ENCODE results near the gene HEXIM2. TPM values are rescaled to one million over a fixed set of nuclear protein-coding genes. Genes with fewer than 3 reads are reported as not detected.

HEXIM2 gene
- total RNA-seq, 1 experiment from 2014 or later, result 19.9 TPM

DNA sequence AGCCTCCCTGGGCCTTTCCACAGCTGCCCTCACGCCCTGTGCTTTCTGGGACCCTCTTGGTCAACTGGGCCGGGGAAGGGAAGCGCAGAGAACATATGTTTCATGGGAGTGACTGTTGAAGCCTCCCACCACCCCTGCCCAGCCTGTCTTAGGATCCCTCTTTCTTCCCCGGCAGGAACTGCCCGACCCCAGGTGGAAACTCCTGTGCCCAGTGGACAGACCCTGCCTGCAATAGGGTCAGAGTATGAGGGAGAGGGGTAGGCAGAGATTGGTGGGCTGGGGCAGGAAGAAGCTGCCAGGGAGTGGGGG, 10.5 kb downstream of the HEXIM2 start:
- Histone ChIP-seq H3K9me3 (ENCODE audit: low read length) (no peaks in the 10 kb centered on the region), H3K27me3 (ENCODE audit: low read length) (no peaks in the 10 kb centered on the region), H3K4me2 (ENCODE audit: low read length) (peak overlapping the region; percentile 79), H3K27ac (ENCODE audit: low read length) (peak overlapping the region; percentile 95), H2AFZ (ENCODE audit: low read length) (peak overlapping the region; percentile 72), H3K9me2 (replicated peaks; ENCODE audit: low read length) (no peaks in the 10 kb centered on the region), H4K20me1 (ENCODE audit: low read length) (no peaks in the 10 kb centered on the region), H3K36me3 (ENCODE audit: low read depth, low read length) (0 out of 2 replicates have a peak, but pooled peaks cover 6% of the 10 kb centered on the region), H3K9ac (ENCODE audit: low read length) (peak overlapping the region; percentile 74), H3K4me3 (ENCODE audit: low read length) (peak overlapping the region; percentile 24; the same call in 1 of the 2 replicates), H3K4me1 (ENCODE audit: insufficient read depth, low read length) (peaks cover 59% of the 10 kb centered on the region), H3K79me2 (ENCODE audit: low read length) (no peaks in the 10 kb centered on the region), H3F3A (ENCODE audit: low read length, unreplicated experiment) (peaks cover 25% of the 10 kb centered on the region)
- TF ChIP-seq EZH2 (IDR thresholded peaks at IDR 0.05; ENCODE audit: low read length, unreplicated experiment) (no peak), EZH2phosphoT487 (IDR thresholded peaks at IDR 0.05; ENCODE audit: borderline replicate concordance, low read length) (no peak)
- TF ChIP-seq, protein P1, sequence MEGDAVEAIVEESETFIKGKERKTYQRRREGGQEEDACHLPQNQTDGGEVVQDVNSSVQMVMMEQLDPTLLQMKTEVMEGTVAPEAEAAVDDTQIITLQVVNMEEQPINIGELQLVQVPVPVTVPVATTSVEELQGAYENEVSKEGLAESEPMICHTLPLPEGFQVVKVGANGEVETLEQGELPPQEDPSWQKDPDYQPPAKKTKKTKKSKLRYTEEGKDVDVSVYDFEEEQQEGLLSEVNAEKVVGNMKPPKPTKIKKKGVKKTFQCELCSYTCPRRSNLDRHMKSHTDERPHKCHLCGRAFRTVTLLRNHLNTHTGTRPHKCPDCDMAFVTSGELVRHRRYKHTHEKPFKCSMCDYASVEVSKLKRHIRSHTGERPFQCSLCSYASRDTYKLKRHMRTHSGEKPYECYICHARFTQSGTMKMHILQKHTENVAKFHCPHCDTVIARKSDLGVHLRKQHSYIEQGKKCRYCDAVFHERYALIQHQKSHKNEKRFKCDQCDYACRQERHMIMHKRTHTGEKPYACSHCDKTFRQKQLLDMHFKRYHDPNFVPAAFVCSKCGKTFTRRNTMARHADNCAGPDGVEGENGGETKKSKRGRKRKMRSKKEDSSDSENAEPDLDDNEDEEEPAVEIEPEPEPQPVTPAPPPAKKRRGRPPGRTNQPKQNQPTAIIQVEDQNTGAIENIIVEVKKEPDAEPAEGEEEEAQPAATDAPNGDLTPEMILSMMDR (conservative IDR thresholded peaks at IDR 0.05; ENCODE audit: low read depth, low read length), result no peak
- DNase-seq, result no peak
- POLR2A ChIA-PET (ENCODE audit: unreplicated experiment), result interaction anchor here (1.3 to 1.8 kb wide), 4 partner anchors 11 to 24 kb away, joined by 7 to 30 read pairs (median 11); partner anchors contain the start of genes HEXIM1 and HEXIM2
- no TSS peak for BruUV-seq (replicated peaks)
- CTCF ChIA-PET, result interaction anchor here (1.8 to 3.3 kb wide), 3 partner anchors 22 to 37 kb away, joined by 28 to 57 read pairs (median 38); partner anchors contain the start of genes ACBD4 and HEXIM1
- ATAC-seq, result peak; percentile 4
- intact Hi-C loops (cut with micrococcal nuclease), result loop anchor here (1.0 kb wide), 1 partner anchor 25 kb away; no protein-coding TSS in a partner anchor

DNA sequence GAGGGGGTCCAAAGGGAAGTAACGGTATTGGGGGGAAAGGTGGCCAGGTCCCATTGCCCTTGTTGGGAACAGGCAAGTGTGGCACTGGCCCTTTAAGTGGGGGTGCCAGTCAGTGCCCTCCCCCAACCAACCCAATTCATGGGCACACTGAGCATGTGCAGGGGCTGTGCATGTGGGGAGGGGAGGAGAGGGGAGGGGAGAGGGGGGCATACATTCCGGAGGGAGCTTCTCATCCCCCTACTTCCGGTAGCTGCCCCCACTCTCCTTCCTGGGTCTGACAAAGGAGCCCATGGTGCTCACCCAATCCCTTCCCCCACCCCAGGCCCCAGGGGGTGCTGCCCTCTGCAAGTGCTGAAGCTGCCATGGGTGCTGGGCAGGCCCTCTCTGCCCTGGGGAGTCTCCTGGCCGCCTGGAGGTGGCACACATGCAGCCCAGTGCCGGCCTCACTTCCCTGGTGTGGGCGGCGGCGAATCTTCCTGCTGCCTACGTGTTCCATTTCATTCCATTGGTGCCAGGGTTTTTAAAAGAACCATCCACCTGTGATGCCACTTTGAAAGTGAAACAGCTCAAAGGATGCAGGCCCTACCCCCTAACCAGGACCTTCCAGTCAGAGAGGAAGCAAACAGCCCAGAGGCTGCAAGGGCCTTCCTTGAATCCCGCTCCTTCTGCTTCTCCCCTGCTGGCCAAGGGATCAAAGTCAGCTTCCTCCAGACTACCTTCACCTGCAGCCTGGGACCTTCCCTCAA, 11.0 kb downstream of the HEXIM2 start:
- TF ChIP-seq EZH2phosphoT487 (IDR thresholded peaks at IDR 0.05; ENCODE audit: borderline replicate concordance, low read length), result no peak
- TF ChIP-seq, protein P1 (conservative IDR thresholded peaks at IDR 0.05; ENCODE audit: low read depth, low read length), result peak; percentile 34; the same call in 1 of the 2 replicates
- TF ChIP-seq EZH2 (IDR thresholded peaks at IDR 0.05; ENCODE audit: low read length, unreplicated experiment), result no peak
- no peaks in the 10 kb centered on the region for H3K79me2 ChIP-seq (ENCODE audit: low read length)
- no peaks in the 10 kb centered on the region for H3K9me3 ChIP-seq (ENCODE audit: low read length)
- CTCF ChIA-PET, result interaction anchor here (0.7 to 3.3 kb wide), 4 partner anchors 12 to 37 kb away, joined by 4 to 57 read pairs (median 33); partner anchors contain the start of genes ACBD4 and HEXIM1
- no peaks in the 10 kb centered on the region for H3K9me2 ChIP-seq (replicated peaks; ENCODE audit: low read length)
- H2AFZ ChIP-seq (ENCODE audit: low read length), result peak overlapping the region; percentile 72
- peak overlapping the region; percentile 79 for H3K4me2 ChIP-seq (ENCODE audit: low read length)
- H3K4me1 ChIP-seq (ENCODE audit: insufficient read depth, low read length), result peaks cover 59% of the 10 kb centered on the region
- no TSS peak for BruUV-seq (replicated peaks)
- peak overlapping the region; percentile 74 for H3K9ac ChIP-seq (ENCODE audit: low read length)
- no peaks in the 10 kb centered on the region for H4K20me1 ChIP-seq (ENCODE audit: low read length)
- peak overlapping the region; percentile 95 for H3K27ac ChIP-seq (ENCODE audit: low read length)
- H3K27me3 ChIP-seq (ENCODE audit: low read length), result no peaks in the 10 kb centered on the region
- POLR2A ChIA-PET (ENCODE audit: unreplicated experiment), result interaction anchor here (0.5 to 1.8 kb wide), 6 partner anchors 11 to 26 kb away, joined by 3 to 30 read pairs (median 8); partner anchors contain the start of genes HEXIM1 and HEXIM2
- peak overlapping the region; percentile 46; the same call in 1 of the 2 replicates for H3K4me3 ChIP-seq (ENCODE audit: low read length)
- H3F3A ChIP-seq (ENCODE audit: low read length, unreplicated experiment), result peaks cover 25% of the 10 kb centered on the region
- ATAC-seq (peak; percentile 63), DNase-seq (peak; percentile 97)
- 0 out of 2 replicates have a peak, but pooled peaks cover 6% of the 10 kb centered on the region for H3K36me3 ChIP-seq (ENCODE audit: low read depth, low read length)
- intact Hi-C loops (cut with micrococcal nuclease), result loop anchor here (1.0 kb wide), 1 partner anchor 25 kb away; no protein-coding TSS in a partner anchor

All from PC-3 (cell line).